ENCODE measurements around the gene HOXA4.

Gene HOXA4

DNA sequence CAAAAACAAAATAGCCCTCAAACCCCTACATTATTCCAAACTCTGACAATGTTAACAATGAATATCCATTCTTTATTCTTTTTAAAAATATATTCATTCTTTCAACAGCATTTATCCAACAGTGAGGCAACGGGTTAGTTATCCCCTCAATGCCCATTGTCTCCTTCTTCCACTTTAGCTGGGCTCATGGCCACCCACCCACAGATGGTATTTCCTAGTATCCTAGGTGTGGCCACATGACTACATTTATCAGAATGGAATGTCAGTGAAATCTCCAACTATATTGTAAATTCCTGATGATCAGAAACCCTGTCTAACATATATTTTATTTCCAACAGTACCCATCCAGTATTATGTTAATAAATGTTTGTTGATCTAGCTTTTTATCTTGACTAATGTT lies 48.4 kb downstream of the HOXA4 start:
- DNase-seq (ENCODE audit: low read depth in 1 of 2, low spot score in 1 of 2) = no peak
- TF ChIP-seq POLR2AphosphoS5 (IDR thresholded peaks at IDR 0.05; ENCODE audit: low read depth) (no peak), GABPA (IDR thresholded peaks at IDR 0.05; ENCODE audit: low read depth) (no peak), CTCF (IDR thresholded peaks at IDR 0.05; ENCODE audit: insufficient read depth, low read length) (no peak), SPI1 (IDR thresholded peaks at IDR 0.05; ENCODE audit: borderline replicate concordance, low read depth) (no peak)
- TF ChIP-seq, protein P1, sequence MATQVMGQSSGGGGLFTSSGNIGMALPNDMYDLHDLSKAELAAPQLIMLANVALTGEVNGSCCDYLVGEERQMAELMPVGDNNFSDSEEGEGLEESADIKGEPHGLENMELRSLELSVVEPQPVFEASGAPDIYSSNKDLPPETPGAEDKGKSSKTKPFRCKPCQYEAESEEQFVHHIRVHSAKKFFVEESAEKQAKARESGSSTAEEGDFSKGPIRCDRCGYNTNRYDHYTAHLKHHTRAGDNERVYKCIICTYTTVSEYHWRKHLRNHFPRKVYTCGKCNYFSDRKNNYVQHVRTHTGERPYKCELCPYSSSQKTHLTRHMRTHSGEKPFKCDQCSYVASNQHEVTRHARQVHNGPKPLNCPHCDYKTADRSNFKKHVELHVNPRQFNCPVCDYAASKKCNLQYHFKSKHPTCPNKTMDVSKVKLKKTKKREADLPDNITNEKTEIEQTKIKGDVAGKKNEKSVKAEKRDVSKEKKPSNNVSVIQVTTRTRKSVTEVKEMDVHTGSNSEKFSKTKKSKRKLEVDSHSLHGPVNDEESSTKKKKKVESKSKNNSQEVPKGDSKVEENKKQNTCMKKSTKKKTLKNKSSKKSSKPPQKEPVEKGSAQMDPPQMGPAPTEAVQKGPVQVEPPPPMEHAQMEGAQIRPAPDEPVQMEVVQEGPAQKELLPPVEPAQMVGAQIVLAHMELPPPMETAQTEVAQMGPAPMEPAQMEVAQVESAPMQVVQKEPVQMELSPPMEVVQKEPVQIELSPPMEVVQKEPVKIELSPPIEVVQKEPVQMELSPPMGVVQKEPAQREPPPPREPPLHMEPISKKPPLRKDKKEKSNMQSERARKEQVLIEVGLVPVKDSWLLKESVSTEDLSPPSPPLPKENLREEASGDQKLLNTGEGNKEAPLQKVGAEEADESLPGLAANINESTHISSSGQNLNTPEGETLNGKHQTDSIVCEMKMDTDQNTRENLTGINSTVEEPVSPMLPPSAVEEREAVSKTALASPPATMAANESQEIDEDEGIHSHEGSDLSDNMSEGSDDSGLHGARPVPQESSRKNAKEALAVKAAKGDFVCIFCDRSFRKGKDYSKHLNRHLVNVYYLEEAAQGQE (IDR thresholded peaks at IDR 0.05; ENCODE audit: insufficient replicate concordance, low read depth) = no peak
- H3K4me3 ChIP-seq (replicated peaks; ENCODE audit: insufficient read depth, low read length) = no peak overlapping the region
- no peaks in the 10 kb centered on the region for H3K27me3 ChIP-seq (ENCODE audit: insufficient read depth, poor library complexity, severe bottlenecking)
- no peak overlapping the region for H3K27ac ChIP-seq (replicated peaks)

DNA sequence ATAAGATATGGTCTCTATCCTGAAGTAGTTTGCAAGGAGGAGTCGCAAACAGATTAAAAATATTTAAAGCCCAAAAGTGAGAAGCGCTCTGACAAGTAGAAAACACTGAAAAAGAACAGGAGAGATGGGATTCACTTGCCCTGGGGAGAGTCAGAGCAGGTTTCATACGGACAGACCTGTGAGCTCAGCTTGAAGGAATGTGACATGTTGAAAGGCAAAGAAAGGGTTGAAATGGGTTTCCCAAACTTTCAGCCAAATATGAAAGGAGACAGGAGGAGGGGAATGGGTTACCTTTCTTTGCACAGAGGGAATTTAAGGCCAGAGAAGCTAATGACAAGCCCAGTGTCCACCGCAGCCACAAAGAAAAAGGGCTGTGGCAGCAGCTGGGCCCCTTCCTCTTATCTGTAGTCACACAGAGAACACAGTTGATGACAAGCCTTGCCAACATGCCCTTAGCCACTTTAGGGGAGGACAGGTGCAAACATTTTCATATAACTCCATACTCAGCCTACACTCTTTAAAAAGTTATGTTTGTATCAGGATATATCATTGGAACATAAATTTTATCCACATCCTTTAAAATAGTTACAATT lies 49.6 kb downstream of the HOXA4 start:
- Histone ChIP-seq H3K27me3 (ENCODE audit: insufficient read depth, poor library complexity, severe bottlenecking) (no peaks in the 10 kb centered on the region), H3K27ac (replicated peaks) (no peak overlapping the region), H3K4me3 (replicated peaks; ENCODE audit: insufficient read depth, low read length) (no peak overlapping the region)
- TF ChIP-seq SPI1 (IDR thresholded peaks at IDR 0.05; ENCODE audit: borderline replicate concordance, low read depth) = no peak
- TF ChIP-seq GABPA (IDR thresholded peaks at IDR 0.05; ENCODE audit: low read depth) = no peak
- no peak for TF ChIP-seq CTCF (IDR thresholded peaks at IDR 0.05; ENCODE audit: insufficient read depth, low read length)
- no peak for TF ChIP-seq POLR2AphosphoS5 (IDR thresholded peaks at IDR 0.05; ENCODE audit: low read depth)
- TF ChIP-seq, protein P1 (IDR thresholded peaks at IDR 0.05; ENCODE audit: insufficient replicate concordance, low read depth) = no peak
- no peak for DNase-seq (ENCODE audit: low read depth in 1 of 2, low spot score in 1 of 2)

DNA sequence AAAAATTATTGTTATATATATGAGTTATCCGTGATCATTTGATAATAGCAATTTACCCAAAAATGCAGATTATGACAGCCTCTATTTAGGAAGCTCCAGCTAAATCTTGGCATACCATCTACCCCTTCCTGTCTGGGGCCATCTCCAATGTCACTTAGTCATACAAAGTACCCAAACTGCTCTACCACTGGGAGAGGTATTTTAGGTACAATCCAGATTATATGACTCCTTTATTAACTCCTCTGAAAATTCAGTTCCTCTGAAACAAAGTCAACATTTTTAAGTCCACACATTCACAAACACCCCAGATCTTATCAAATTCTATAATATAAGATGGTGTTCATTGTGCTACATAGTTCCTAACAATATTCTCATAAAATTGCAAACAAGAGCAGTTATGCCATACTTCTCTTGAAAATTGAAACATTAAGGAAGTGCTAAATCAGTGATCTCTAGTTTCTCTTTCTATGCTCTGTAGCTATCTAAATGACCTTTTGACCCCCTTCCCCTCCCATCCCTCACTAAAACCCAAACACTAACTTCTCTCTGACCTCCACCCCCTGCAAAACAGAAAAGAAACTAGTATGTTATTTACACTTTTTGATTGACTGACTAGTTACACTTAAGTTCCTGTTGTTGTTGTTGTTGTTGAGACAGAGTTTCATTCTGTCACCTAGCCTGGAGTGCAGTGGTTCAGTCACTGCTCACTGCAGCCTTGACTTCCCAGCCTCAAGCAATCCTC lies 51.2 kb downstream of the HOXA4 start:
- Histone ChIP-seq H3K27ac (replicated peaks) (no peak overlapping the region), H3K4me3 (replicated peaks; ENCODE audit: insufficient read depth, low read length) (no peak overlapping the region), H3K27me3 (ENCODE audit: insufficient read depth, poor library complexity, severe bottlenecking) (no peaks in the 10 kb centered on the region)
- TF ChIP-seq, protein P1 (IDR thresholded peaks at IDR 0.05; ENCODE audit: insufficient replicate concordance, low read depth) = no peak
- TF ChIP-seq SPI1 (IDR thresholded peaks at IDR 0.05; ENCODE audit: borderline replicate concordance, low read depth) = no peak
- no peak for TF ChIP-seq GABPA (IDR thresholded peaks at IDR 0.05; ENCODE audit: low read depth)
- TF ChIP-seq POLR2AphosphoS5 (IDR thresholded peaks at IDR 0.05; ENCODE audit: low read depth) = no peak
- TF ChIP-seq CTCF (IDR thresholded peaks at IDR 0.05; ENCODE audit: insufficient read depth, low read length) = no peak
- no peak for DNase-seq (ENCODE audit: low read depth in 1 of 2, low spot score in 1 of 2)

Measured in HL-60 (cell line).